Naive thymus-derived CD8-positive, alpha-beta T cell (primary cell): ENCODE results near the gene SFTPA2. TPM values are rescaled to one million over a fixed set of nuclear protein-coding genes. Genes with fewer than 3 reads are reported as not detected.
"Not testable (repeated sequence)": the region's sequence is repeated elsewhere in the genome, so short reads cannot be mapped to it uniquely, and the experiment has no call there.

Experiments used
- ATAC-seq, 2 donors: fragments of 150-1000 bp; cut with Tn5 transposase in 1 of 2; sonication (Bioruptor Pico), chemical (Tn5 transposase) in 1 of 2; 1 replicate in 1 of 2; 2 replicates in 1 of 2; pipeline ENCODE4 v1.10.0; 2021; ENCODE audit warnings: mild to moderate bottlenecking in 2 of 2, moderate library complexity in 2 of 2
- POLR2A ChIA-PET: fragments of 350-600 bp; sonication (Branson Sonifier 250); formaldehyde crosslinking; loops from one replicate; lab custom pipeline; 2021; ENCODE audit warnings: antibody characterized with exemption; lab: Charles Lee
- DNase-seq, 10 donors: peaks; one replicate each; pipeline versions ENCODE4 v3.0.0 to v3.0.0-alpha.2; 2020 to 2022
- H3K27ac Mint-ChIP-seq, 10 donors: one replicate each; pipeline ENCODE4 v1.8.0; 2020 to 2022; ENCODE audit warnings: mild to moderate bottlenecking in 10 of 10, mixed read lengths in 10 of 10, moderate library complexity in 4 of 10, inconsistent platforms in 1 of 10
- H3K27me3 Mint-ChIP-seq, 5 donors: one replicate each; pipeline ENCODE4 v1.8.0; 2021 to 2022; ENCODE audit warnings: mixed read lengths in 5 of 5
- H3K36me3 Mint-ChIP-seq, 3 donors: one replicate each; pipeline ENCODE4 v1.8.0; 2020 to 2022; ENCODE audit warnings: mixed read lengths in 3 of 3, mild to moderate bottlenecking in 2 of 3, inconsistent platforms in 1 of 3
- H3K4me1 Mint-ChIP-seq, 4 donors: one replicate each; pipeline ENCODE4 v1.8.0; 2021 to 2022; ENCODE audit warnings: mixed read lengths in 4 of 4
- H3K4me3 Mint-ChIP-seq, 10 donors: one replicate each; pipeline ENCODE4 v1.8.0; 2020 to 2022; ENCODE audit warnings: mild to moderate bottlenecking in 10 of 10, mixed read lengths in 10 of 10, moderate library complexity in 6 of 10, inconsistent platforms in 1 of 10
- H3K9me3 Mint-ChIP-seq, 9 donors: one replicate each; pipeline ENCODE4 v1.8.0; 2020 to 2022; ENCODE audit warnings: mixed read lengths in 9 of 9, mild to moderate bottlenecking in 3 of 9, inconsistent platforms in 1 of 9, moderate library complexity in 1 of 9
- polyA plus RNA-seq, 3 donors: library from polyadenylated mRNA; unstranded; fragments of 300-500 nt; fragmentation: Illumina TruSeq; gene quantifications; one replicate each; pipeline ENCODE4 v1.2.3, GENCODE V29; 2021
- total RNA-seq, 8 experiments: library from RNA in 2 of 8; stranded (reverse) in 2 of 8; gene quantifications; one replicate each; pipeline ENCODE4 v1.2.3 and lab custom pipeline; 2021 to 2026

Gene SFTPA2
- total and polyA plus RNA-seq, 5 experiments from 2014 or later: not detected

DNA sequence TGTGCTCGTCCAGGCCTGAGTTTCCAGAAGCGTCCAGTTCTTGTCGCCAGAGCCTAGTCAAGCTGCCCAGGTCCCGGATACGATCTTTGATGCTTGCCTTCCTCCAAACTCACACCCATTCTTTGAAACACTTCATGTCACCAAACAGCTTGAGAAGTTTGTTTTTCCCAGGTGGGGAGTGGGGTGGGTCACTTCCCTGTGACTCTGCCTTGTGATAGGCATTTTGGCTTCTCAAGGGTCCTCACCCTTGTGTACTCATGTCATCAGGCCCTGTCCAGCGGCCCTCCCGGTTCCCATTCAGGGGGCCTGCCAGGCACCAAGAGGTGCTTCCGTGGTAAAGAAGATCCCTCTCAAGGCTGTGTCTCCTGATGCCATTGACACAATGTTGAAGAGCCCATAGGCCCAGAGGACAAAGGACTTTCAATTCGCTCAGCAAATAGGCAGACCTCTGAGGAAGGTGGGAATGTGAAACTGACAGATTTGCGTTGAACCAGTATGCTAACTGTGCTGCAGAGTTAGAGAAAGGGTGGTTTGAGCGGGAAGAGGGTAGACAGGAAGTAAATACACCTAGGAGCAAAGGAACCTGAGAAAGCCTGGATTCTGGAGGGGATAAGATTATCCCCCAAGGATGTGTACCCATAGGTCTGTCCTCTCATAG lies 25.8 kb upstream of the SFTPA2 start:
- Mint-ChIP-seq H3K36me3 (no peaks in the 10 kb centered on the region), H3K9me3 (peaks cover 0 to 3% (median 0%) of the 10 kb centered on the region in 9 donors), H3K27me3 (peaks cover 4 to 48% (median 12%) of the 10 kb centered on the region in 5 donors), H3K27ac (no peak overlapping the region), H3K4me3 (no peak overlapping the region), H3K4me1 (no peaks in the 10 kb centered on the region)
- DNase-seq (no peak), ATAC-seq (no peak)
- POLR2A ChIA-PET: no interaction called here

DNA sequence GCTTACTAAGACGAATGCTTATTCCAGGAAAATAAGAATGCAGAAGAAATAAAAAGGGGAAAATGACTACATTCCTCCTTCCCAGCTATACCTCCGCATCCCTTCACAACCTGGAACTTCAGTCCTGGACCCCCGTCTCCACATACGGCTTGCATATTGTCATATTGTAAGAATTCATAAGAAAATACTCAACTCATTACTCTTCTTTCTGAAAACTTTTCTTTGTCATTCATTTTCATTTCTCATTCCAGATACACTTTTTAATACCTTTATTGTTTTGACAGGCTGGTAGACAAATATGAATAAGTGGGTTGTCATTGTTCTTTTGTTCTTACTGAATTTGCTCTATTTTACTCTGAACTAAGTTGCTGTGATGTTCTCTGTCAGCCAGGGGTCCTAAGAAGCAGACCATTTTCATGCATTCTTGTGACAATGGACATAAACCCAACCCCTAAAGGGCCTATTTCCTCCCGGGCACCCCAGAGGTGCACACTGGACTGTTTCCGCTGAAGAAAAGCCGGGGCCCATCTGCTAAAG lies 23.3 kb upstream of the SFTPA2 start:
- H3K36me3 Mint-ChIP-seq: no peaks in the 10 kb centered on the region
- POLR2A ChIA-PET: no interaction called here
- no peak for ATAC-seq
- no peaks in the 10 kb centered on the region for H3K9me3 Mint-ChIP-seq
- peaks cover 4 to 28% (median 12%) of the 10 kb centered on the region in 5 donors for H3K27me3 Mint-ChIP-seq
- no peak for DNase-seq
- H3K27ac Mint-ChIP-seq: no peak overlapping the region
- no peak overlapping the region for H3K4me3 Mint-ChIP-seq
- no peaks in the 10 kb centered on the region for H3K4me1 Mint-ChIP-seq

GRCh38 chr10:79582954-79583353 lies 22.7 kb upstream of the SFTPA2 start:
- H3K4me3 Mint-ChIP-seq, DNase-seq, H3K4me1 Mint-ChIP-seq, H3K36me3 Mint-ChIP-seq, H3K9me3 Mint-ChIP-seq, ATAC-seq, H3K27ac Mint-ChIP-seq, POLR2A ChIA-PET: not testable (repeated sequence)
- peaks cover 4 to 28% (median 12%) of the 10 kb centered on the region in 5 donors for H3K27me3 Mint-ChIP-seq

DNA sequence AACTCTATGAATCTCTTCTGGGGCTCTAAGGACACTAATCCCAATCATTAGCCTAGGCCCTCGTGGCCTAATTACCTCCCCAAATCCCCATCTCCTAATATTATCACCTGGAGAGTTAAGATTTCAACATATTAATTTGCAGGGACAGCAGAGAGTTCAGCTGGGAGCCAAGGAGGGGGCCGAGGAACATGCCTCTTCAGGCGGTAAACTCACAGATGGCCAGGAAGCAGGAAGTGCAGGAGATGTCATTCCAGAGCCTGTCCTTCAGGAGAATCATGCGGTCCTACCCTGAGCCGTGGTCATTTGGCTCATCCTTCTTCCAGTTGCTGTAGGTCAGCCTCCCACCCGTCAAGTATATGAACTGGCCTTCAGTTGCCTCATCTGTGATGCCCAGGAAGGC lies 21.9 kb upstream of the SFTPA2 start:
- no peak overlapping the region for H3K27ac Mint-ChIP-seq

DNA sequence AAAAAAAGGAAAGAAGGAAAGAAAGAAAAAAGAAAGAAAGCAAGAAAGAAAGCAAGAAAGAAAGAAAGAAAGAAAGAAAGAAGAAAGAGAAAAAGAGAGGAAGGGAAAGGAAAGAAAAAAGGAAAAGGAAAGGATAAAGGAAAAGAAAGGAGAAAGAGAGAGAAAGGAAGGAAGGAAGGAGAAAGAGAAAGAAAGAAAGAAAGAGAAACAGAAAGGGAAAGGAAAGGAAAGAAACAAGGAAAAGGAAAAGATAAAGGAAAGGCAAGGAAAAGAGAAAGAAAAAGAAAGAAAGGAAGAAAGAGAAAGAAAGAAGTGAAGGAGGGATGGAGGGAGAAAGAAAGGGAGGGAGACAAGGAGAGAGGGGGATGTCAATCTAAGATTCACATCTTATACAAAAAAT lies 20.8 kb upstream of the SFTPA2 start:
- H3K4me3 Mint-ChIP-seq: no peak overlapping the region
- H3K36me3 Mint-ChIP-seq: no peaks in the 10 kb centered on the region
- peaks cover 0 to 2% (median 0%) of the 10 kb centered on the region in 9 donors for H3K9me3 Mint-ChIP-seq
- H3K27me3 Mint-ChIP-seq: peaks cover 2 to 14% (median 13%) of the 10 kb centered on the region in 5 donors
- no peak for ATAC-seq
- POLR2A ChIA-PET: no interaction called here
- DNase-seq: no peak
- H3K4me1 Mint-ChIP-seq: no peaks in the 10 kb centered on the region
- peak overlapping the region in 1 of 10 donors; percentile 28 for H3K27ac Mint-ChIP-seq

More for the DNA sequence above, 21.9 kb upstream of the SFTPA2 start:
- ATAC-seq (no peak), DNase-seq (no peak)
- H3K9me3 Mint-ChIP-seq: no peaks in the 10 kb centered on the region
- POLR2A ChIA-PET: no interaction called here
- no peaks in the 10 kb centered on the region for H3K36me3 Mint-ChIP-seq
- H3K27me3 Mint-ChIP-seq: peaks cover 2 to 24% (median 12%) of the 10 kb centered on the region in 5 donors
- no peaks in the 10 kb centered on the region for H3K4me1 Mint-ChIP-seq
- no peak overlapping the region for H3K4me3 Mint-ChIP-seq

GRCh38 chr10:79579361-79579760 lies 19.2 kb upstream of the SFTPA2 start:
- H3K27me3 Mint-ChIP-seq: peaks cover 0 to 18% (median 8%) of the 10 kb centered on the region in 5 donors
- H3K4me3 Mint-ChIP-seq: no peak overlapping the region
- H3K4me1 Mint-ChIP-seq: no peaks in the 10 kb centered on the region
- H3K36me3 Mint-ChIP-seq: no peaks in the 10 kb centered on the region
- ATAC-seq (no peak), DNase-seq (no peak)
- H3K27ac Mint-ChIP-seq: no peak overlapping the region
- H3K9me3 Mint-ChIP-seq: peaks cover 0 to 12% (median 0%) of the 10 kb centered on the region in 9 donors
- POLR2A ChIA-PET: no interaction called here

DNA sequence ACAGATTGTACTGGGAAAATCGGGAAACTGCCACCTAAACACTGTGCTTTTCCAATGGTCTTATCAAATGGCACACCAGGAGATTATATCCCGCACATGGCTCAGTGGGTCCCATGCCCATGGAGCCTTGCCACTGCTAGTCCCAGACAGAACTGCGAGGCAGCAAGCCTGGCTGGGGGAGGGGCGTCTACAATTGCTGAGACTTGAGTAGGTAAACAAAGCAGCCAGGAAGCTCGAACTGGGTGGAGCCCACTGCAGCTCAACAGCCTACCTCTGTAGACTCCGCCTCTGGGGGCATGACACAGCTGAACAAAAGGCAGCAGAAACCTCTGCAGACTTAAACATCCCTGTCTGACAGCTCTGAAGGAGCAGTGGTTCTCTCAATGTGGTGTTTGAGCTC lies 10.4 kb upstream of the SFTPA2 start:
- H3K4me1 Mint-ChIP-seq, H3K4me3 Mint-ChIP-seq, H3K27ac Mint-ChIP-seq, DNase-seq, POLR2A ChIA-PET, ATAC-seq: not testable (repeated sequence)
- peaks cover 3 to 17% (median 6%) of the 10 kb centered on the region in 3 donors for H3K36me3 Mint-ChIP-seq
- H3K9me3 Mint-ChIP-seq: peaks cover 0 to 52% (median 11%) of the 10 kb centered on the region in 9 donors
- H3K27me3 Mint-ChIP-seq: peaks cover 21 to 74% (median 52%) of the 10 kb centered on the region in 5 donors

DNA sequence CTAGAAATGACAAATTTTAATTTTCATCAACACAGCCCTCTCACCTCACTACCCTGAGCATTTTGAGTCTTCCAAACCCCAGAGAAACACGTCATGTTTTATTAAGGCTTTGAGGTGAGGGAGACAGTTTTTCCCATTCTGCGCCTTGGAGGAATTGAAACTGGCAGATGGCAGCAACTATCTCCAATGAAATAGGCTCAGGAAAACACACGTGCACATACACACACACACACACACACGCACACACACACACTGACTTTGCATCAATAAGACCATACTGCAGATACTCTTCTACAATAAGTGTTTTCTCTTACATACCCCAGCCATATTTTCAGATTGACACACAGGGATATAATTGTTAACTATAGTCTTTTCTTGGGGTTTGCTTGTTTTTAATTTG lies 3.2 kb upstream of the SFTPA2 start:
- ATAC-seq (no peak), DNase-seq (no peak)
- POLR2A ChIA-PET: no interaction called here
- H3K27me3 Mint-ChIP-seq: peaks cover 20 to 37% (median 26%) of the 10 kb centered on the region in 5 donors
- no peak overlapping the region for H3K27ac Mint-ChIP-seq
- H3K9me3 Mint-ChIP-seq: no peaks in the 10 kb centered on the region
- H3K36me3 Mint-ChIP-seq: no peaks in the 10 kb centered on the region
- no peak overlapping the region for H3K4me3 Mint-ChIP-seq
- H3K4me1 Mint-ChIP-seq: peaks cover 2 to 10% (median 4%) of the 10 kb centered on the region in 4 donors

- Mint-ChIP-seq H3K4me1 (peaks cover 2 to 10% (median 4%) of the 10 kb centered on the region in 4 donors), H3K9me3 (no peaks in the 10 kb centered on the region), H3K27ac (peak overlapping the region in 1 of 10 donors; percentile 41), H3K27me3 (peaks cover 18 to 25% (median 20%) of the 10 kb centered on the region in 5 donors), H3K36me3 (no peaks in the 10 kb centered on the region), H3K4me3 (peak overlapping the region in 4 of 10 donors; percentile 13 to 72 (median 32))
- POLR2A ChIA-PET: no interaction called here
- DNase-seq (peak; percentile 12 to 69 (median 48)), ATAC-seq (peak; percentile 74 to 80)
Observed at GRCh38 chr10:79562135-79562756, 2.0 kb upstream of the SFTPA2 start.

GRCh38 chr10:79561257-79561656 lies 1.1 kb upstream of the SFTPA2 start:
- Mint-ChIP-seq H3K4me3 (no peak overlapping the region), H3K27me3 (peaks cover 10 to 18% (median 17%) of the 10 kb centered on the region in 5 donors), H3K9me3 (no peaks in the 10 kb centered on the region), H3K4me1 (peaks cover 2 to 10% (median 4%) of the 10 kb centered on the region in 4 donors), H3K36me3 (no peaks in the 10 kb centered on the region), H3K27ac (no peak overlapping the region)
- POLR2A ChIA-PET: no interaction called here
- ATAC-seq: no peak
- no peak for DNase-seq

- Mint-ChIP-seq H3K4me3 (no peak overlapping the region), H3K36me3 (no peaks in the 10 kb centered on the region), H3K27ac (no peak overlapping the region), H3K4me1 (peaks cover 2 to 10% (median 4%) of the 10 kb centered on the region in 4 donors), H3K9me3 (no peaks in the 10 kb centered on the region), H3K27me3 (peaks cover 10 to 18% (median 14%) of the 10 kb centered on the region in 5 donors)
- DNase-seq (no peak), ATAC-seq (no peak)
- POLR2A ChIA-PET: no interaction called here
Observed at GRCh38 chr10:79559726-79560125, 481 bp downstream of the SFTPA2 start.

DNA sequence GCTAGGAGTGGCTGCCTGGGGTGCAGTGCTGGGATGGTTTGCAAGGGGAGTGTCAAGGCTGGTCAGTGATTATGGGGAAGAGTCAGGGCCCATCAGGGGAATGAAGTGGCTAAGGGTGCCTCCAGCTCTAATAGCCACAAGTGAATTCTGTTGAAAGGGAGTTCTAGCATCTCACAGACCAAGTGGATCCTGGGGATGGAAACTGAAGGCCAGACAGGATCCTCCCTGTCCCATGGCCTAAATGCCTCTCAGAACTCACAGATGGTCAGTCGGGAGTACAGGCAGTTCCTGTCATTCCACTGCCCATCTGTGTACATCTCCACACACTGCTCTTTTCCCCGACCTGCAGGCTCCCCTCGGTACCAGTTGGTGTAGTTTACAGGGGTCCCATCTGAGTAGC lies 3.2 kb downstream of the SFTPA2 start:
- H3K27me3 Mint-ChIP-seq, H3K27ac Mint-ChIP-seq, H3K9me3 Mint-ChIP-seq, H3K36me3 Mint-ChIP-seq, H3K4me3 Mint-ChIP-seq, DNase-seq, ATAC-seq, POLR2A ChIA-PET, H3K4me1 Mint-ChIP-seq: not testable (repeated sequence)
